Measurements from ENCODE around the gene CNGB1. TPM values are rescaled to one million over a fixed set of nuclear protein-coding genes. Genes with fewer than 3 reads are reported as not detected.

The CNGB1 gene
- total RNA-seq, 1 experiment from 2014 or later, result not detected

- RAD21 ChIA-PET (ENCODE audit: low non-redundant PET in 1 of 2, low total read pairs in 2 of 2, uncharacterized antibody in 2 of 2, unreplicated experiment in 2 of 2), result no interaction called here
- H3K9ac ChIP-seq (ENCODE audit: low read length), result no peak overlapping the region
- no peak overlapping the region for H3K4me2 ChIP-seq (ENCODE audit: low read length)
- no peaks in the 10 kb centered on the region for H3K27me3 ChIP-seq (ENCODE audit: insufficient read depth, low read length)
- DNase-seq (ENCODE audit: low read depth, low spot score), result no peak
- peaks cover 0 to 5% of the 10 kb centered on the region in 2 experiments; a peak in 2 of 4 replicates for H3K4me1 ChIP-seq (ENCODE audit: control insufficient read depth in 1 of 2, insufficient read depth in 2 of 2, low read length in 2 of 2)
- BruUV-seq (replicated peaks), result no TSS peak
- H3K79me2 ChIP-seq (ENCODE audit: insufficient read depth, low read length), result no peaks in the 10 kb centered on the region
- no peak overlapping the region for H2AFZ ChIP-seq (ENCODE audit: low read depth, low read length, poor library complexity, severe bottlenecking)
- no peaks in the 10 kb centered on the region for H3K9me2 ChIP-seq (ENCODE audit: insufficient read depth)
- H3K36me3 ChIP-seq (ENCODE audit: control insufficient read depth in 1 of 2, insufficient read depth in 2 of 2, low read length in 2 of 2), result no peaks in the 10 kb centered on the region
- H3K27ac ChIP-seq (ENCODE audit: low read depth, low read length), result no peak overlapping the region
- intact Hi-C loops (cut with micrococcal nuclease), result no loop called here
- TF ChIP-seq ATF3 (IDR thresholded peaks at IDR 0.05) (no peak), POLR2A (IDR thresholded peaks at IDR 0.05; ENCODE audit: borderline replicate concordance, extremely low read depth, insufficient read depth, insufficient read length) (no peak), EZH2phosphoT487 (IDR thresholded peaks at IDR 0.05; ENCODE audit: borderline replicate concordance) (no peak), RAD21 (IDR thresholded peaks at IDR 0.05; ENCODE audit: low read depth) (no peak), SIN3A (IDR thresholded peaks at IDR 0.05; ENCODE audit: low read depth) (no peak), ZBTB33 (IDR thresholded peaks at IDR 0.05; ENCODE audit: extremely low read depth, insufficient replicate concordance, low read length) (no peak)
- no peak overlapping the region for H3K4me3 ChIP-seq (replicated peaks in 1 of 2; ENCODE audit: low read depth in 1 of 2, low read length in 2 of 2)
- CTCF ChIA-PET, result no interaction called here
- ATAC-seq, result no peak
- H3K9me3 ChIP-seq (ENCODE audit: control insufficient read depth in 1 of 2, insufficient read depth in 1 of 2, low read depth in 1 of 2, low read length in 2 of 2), result no peaks in the 10 kb centered on the region
- POLR2A ChIA-PET, result no interaction called here
- no peaks in the 10 kb centered on the region for H4K20me1 ChIP-seq (ENCODE audit: insufficient read depth)
Observed at GRCh38 chr16:57920215-57920879, 50.6 kb downstream of the CNGB1 start.

GRCh38 chr16:57918994-57919393 is 51.9 kb downstream of the CNGB1 start:
- H4K20me1 ChIP-seq (ENCODE audit: insufficient read depth), result no peaks in the 10 kb centered on the region
- H3K9ac ChIP-seq (ENCODE audit: low read length), result no peak overlapping the region
- no peaks in the 10 kb centered on the region for H3K9me3 ChIP-seq (ENCODE audit: control insufficient read depth in 1 of 2, insufficient read depth in 1 of 2, low read depth in 1 of 2, low read length in 2 of 2)
- H3K27me3 ChIP-seq (ENCODE audit: insufficient read depth, low read length), result no peaks in the 10 kb centered on the region
- H3K36me3 ChIP-seq (ENCODE audit: control insufficient read depth in 1 of 2, insufficient read depth in 2 of 2, low read length in 2 of 2), result no peaks in the 10 kb centered on the region
- H3K9me2 ChIP-seq (ENCODE audit: insufficient read depth), result no peaks in the 10 kb centered on the region
- H3K4me1 ChIP-seq (ENCODE audit: control insufficient read depth in 1 of 2, insufficient read depth in 2 of 2, low read length in 2 of 2), result peaks cover 0 to 5% of the 10 kb centered on the region in 2 experiments; a peak in 2 of 4 replicates
- intact Hi-C loops (cut with micrococcal nuclease), result loop anchor here (5.0 kb wide), 1 partner anchor 373 kb away; no protein-coding TSS in a partner anchor
- DNase-seq (ENCODE audit: low read depth, low spot score) (no peak), ATAC-seq (no peak)
- no peak overlapping the region for H2AFZ ChIP-seq (ENCODE audit: low read depth, low read length, poor library complexity, severe bottlenecking)
- H3K4me2 ChIP-seq (ENCODE audit: low read length), result no peak overlapping the region
- H3K4me3 ChIP-seq (replicated peaks in 1 of 2; ENCODE audit: low read depth in 1 of 2, low read length in 2 of 2), result no peak overlapping the region
- ChIA-PET RAD21 (ENCODE audit: low non-redundant PET in 1 of 2, low total read pairs in 2 of 2, uncharacterized antibody in 2 of 2, unreplicated experiment in 2 of 2) (no interaction called here), POLR2A (no interaction called here), CTCF (no interaction called here)
- BruUV-seq (replicated peaks), result no TSS peak
- no peak overlapping the region for H3K27ac ChIP-seq (ENCODE audit: low read depth, low read length)
- no peaks in the 10 kb centered on the region for H3K79me2 ChIP-seq (ENCODE audit: insufficient read depth, low read length)
- TF ChIP-seq EZH2phosphoT487 (IDR thresholded peaks at IDR 0.05; ENCODE audit: borderline replicate concordance), result no peak
- TF ChIP-seq POLR2AphosphoS5 (IDR thresholded peaks at IDR 0.05; ENCODE audit: low read depth, low read length), result no peak
- no peak for TF ChIP-seq ZNF274 (IDR thresholded peaks at IDR 0.05; ENCODE audit: low read depth, low read length)
- no peak for TF ChIP-seq ATF3 (IDR thresholded peaks at IDR 0.05)
- no peak for TF ChIP-seq ELF1 (IDR thresholded peaks at IDR 0.05; ENCODE audit: borderline replicate concordance, low read depth)
- no peak for TF ChIP-seq REST (IDR thresholded peaks at IDR 0.05; ENCODE audit: low read depth)
- no peak for TF ChIP-seq EZH2 (IDR thresholded peaks at IDR 0.05)
- TF ChIP-seq ZFX (IDR thresholded peaks at IDR 0.05), result no peak
- TF ChIP-seq SP1 (IDR thresholded peaks at IDR 0.05; ENCODE audit: low read depth), result no peak
- TF ChIP-seq EGR1 (IDR thresholded peaks at IDR 0.05; ENCODE audit: low read depth), result no peak
- no peak for TF ChIP-seq JUND (IDR thresholded peaks at IDR 0.05)
- TF ChIP-seq CBX3 (IDR thresholded peaks at IDR 0.05; ENCODE audit: low read depth), result no peak

All from HCT116 (cell line).